ENCODE data around the gene EQTN. TPM values are rescaled to one million over a fixed set of nuclear protein-coding genes. Genes with fewer than 3 reads are reported as not detected.

Gene EQTN
- total and polyA plus RNA-seq, 4 experiments from 2014 or later, result not detected

- H3K27ac ChIP-seq (ENCODE audit: low read depth, low read length), result no peak overlapping the region
- intact Hi-C loops (cut with micrococcal nuclease), result no loop called here
- DNase-seq, result no peak
- Mint-ChIP-seq H3K4me3 (no peak overlapping the region), H3K36me3 (no peaks in the 10 kb centered on the region), H3K27ac (no peak overlapping the region), H3K4me1 (no peaks in the 10 kb centered on the region), H3K9me3 (no peaks in the 10 kb centered on the region), H3K27me3 (peaks cover 0 to 1% of the 10 kb centered on the region in 2 donors)
- POLR2A ChIA-PET (ENCODE audit: partially characterized antibody), result no interaction called here
- no peak overlapping the region for H3K4me3 ChIP-seq (ENCODE audit: low read length in 2 of 2)
- CTCF ChIA-PET (ENCODE audit: partially characterized antibody), result no interaction called here
- no peaks in the 10 kb centered on the region for H3K4me1 ChIP-seq (ENCODE audit: insufficient read depth, low read length)
- H3K9me3 ChIP-seq (ENCODE audit: control insufficient read depth in 1 of 2, low read length in 2 of 2), result no peaks in the 10 kb centered on the region
- H3K36me3 ChIP-seq (ENCODE audit: insufficient read depth, low read length), result no peaks in the 10 kb centered on the region
- H3K27me3 ChIP-seq (ENCODE audit: insufficient read depth, low read length), result no peaks in the 10 kb centered on the region
Observed at GRCh38 chr9:27337833-27338526, 41.0 kb upstream of the EQTN start.

DNA sequence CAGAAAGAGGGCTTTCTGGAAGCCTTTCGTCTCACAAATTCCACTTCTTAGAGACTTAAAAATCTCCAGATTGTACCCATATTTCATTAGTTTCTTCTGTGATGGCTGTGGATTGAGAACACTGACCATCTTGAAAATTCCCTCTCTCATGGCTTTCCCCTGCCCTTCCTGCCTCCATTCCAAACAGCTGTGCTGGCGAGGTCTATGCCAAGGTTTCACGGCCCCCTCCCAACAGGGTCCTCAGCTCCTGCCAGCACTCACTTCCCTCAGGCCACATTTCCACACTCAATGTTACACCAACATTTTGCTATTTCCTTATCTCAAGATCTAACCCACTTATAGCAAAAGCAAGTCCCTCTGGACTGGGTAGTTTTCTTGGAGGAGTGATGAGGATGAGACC lies 40.3 kb upstream of the EQTN start:
- ChIA-PET POLR2A (ENCODE audit: partially characterized antibody) (no interaction called here), CTCF (ENCODE audit: partially characterized antibody) (no interaction called here)
- H3K4me1 ChIP-seq (ENCODE audit: insufficient read depth, low read length), result no peaks in the 10 kb centered on the region
- no peak overlapping the region for H3K4me3 ChIP-seq (ENCODE audit: low read length in 2 of 2)
- Mint-ChIP-seq H3K9me3 (no peaks in the 10 kb centered on the region), H3K4me1 (no peaks in the 10 kb centered on the region), H3K27me3 (peaks cover 0 to 1% of the 10 kb centered on the region in 2 donors), H3K4me3 (no peak overlapping the region), H3K36me3 (no peaks in the 10 kb centered on the region), H3K27ac (no peak overlapping the region)
- H3K27ac ChIP-seq (ENCODE audit: low read depth, low read length), result no peak overlapping the region
- H3K27me3 ChIP-seq (ENCODE audit: insufficient read depth, low read length), result no peaks in the 10 kb centered on the region
- H3K9me3 ChIP-seq (ENCODE audit: control insufficient read depth in 1 of 2, low read length in 2 of 2), result no peaks in the 10 kb centered on the region
- intact Hi-C loops (cut with micrococcal nuclease), result no loop called here
- no peak for DNase-seq
- H3K36me3 ChIP-seq (ENCODE audit: insufficient read depth, low read length), result no peaks in the 10 kb centered on the region

DNA sequence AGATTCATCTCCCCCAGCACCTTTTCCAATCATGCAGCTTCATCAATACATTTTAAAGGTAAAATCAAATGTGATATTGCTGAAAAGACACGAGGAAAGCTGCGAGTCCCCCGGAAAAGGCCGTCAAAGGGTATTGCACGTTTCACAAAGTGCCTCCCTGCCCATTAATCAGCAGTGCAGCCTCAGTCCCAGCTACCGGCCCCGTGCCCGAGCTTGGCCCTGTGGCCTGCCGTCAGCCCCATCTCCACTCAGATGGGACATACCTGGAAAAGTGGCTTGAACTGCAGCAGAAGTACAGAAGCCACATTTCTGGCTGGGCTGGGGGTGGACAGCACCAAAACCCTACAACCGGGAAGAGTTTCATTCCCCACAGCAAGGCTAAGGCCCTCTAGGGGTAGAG lies 39.9 kb upstream of the EQTN start:
- ChIA-PET CTCF (ENCODE audit: partially characterized antibody) (no interaction called here), POLR2A (ENCODE audit: partially characterized antibody) (no interaction called here)
- Mint-ChIP-seq H3K4me3 (no peak overlapping the region), H3K9me3 (no peaks in the 10 kb centered on the region), H3K27me3 (peaks cover 0 to 1% of the 10 kb centered on the region in 2 donors), H3K4me1 (no peaks in the 10 kb centered on the region), H3K36me3 (no peaks in the 10 kb centered on the region), H3K27ac (no peak overlapping the region)
- DNase-seq, result no peak
- intact Hi-C loops (cut with micrococcal nuclease), result no loop called here
- Histone ChIP-seq H3K27ac (ENCODE audit: low read depth, low read length) (no peak overlapping the region), H3K36me3 (ENCODE audit: insufficient read depth, low read length) (no peaks in the 10 kb centered on the region), H3K9me3 (ENCODE audit: control insufficient read depth in 1 of 2, low read length in 2 of 2) (no peaks in the 10 kb centered on the region), H3K4me3 (ENCODE audit: low read length in 2 of 2) (no peak overlapping the region), H3K4me1 (ENCODE audit: insufficient read depth, low read length) (no peaks in the 10 kb centered on the region), H3K27me3 (ENCODE audit: insufficient read depth, low read length) (no peaks in the 10 kb centered on the region)

DNA sequence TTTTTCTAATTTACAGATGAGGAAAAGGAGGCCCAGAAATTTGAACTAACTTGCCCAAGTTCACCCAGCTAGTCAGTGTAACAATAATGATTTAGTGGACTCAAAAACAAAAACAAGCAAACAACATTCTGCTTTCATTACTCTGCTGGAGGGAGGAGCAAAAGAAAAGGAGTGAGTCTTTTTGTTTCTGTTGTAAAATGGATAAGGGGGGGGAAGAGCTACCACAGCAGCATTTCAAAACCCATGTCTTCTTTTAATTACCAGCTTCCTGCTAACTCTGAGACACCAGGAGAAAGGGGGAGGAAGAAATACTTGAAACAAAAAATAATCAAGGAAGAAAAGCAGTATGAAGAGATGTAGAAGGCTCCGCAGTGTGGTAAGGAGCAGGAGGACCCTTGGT lies 39.2 kb upstream of the EQTN start:
- Histone ChIP-seq H3K9me3 (ENCODE audit: control insufficient read depth in 1 of 2, low read length in 2 of 2) (no peaks in the 10 kb centered on the region), H3K4me1 (ENCODE audit: insufficient read depth, low read length) (no peaks in the 10 kb centered on the region), H3K27ac (ENCODE audit: low read depth, low read length) (no peak overlapping the region), H3K36me3 (ENCODE audit: insufficient read depth, low read length) (no peaks in the 10 kb centered on the region), H3K27me3 (ENCODE audit: insufficient read depth, low read length) (no peaks in the 10 kb centered on the region), H3K4me3 (ENCODE audit: low read length in 2 of 2) (no peak overlapping the region)
- no peaks in the 10 kb centered on the region for H3K36me3 Mint-ChIP-seq
- no peak overlapping the region for H3K4me3 Mint-ChIP-seq
- no peaks in the 10 kb centered on the region for H3K4me1 Mint-ChIP-seq
- ChIA-PET POLR2A (ENCODE audit: partially characterized antibody) (no interaction called here), CTCF (ENCODE audit: partially characterized antibody) (no interaction called here)
- intact Hi-C loops (cut with micrococcal nuclease), result no loop called here
- peaks cover 0 to 1% of the 10 kb centered on the region in 2 donors for H3K27me3 Mint-ChIP-seq
- DNase-seq, result no peak
- no peaks in the 10 kb centered on the region for H3K9me3 Mint-ChIP-seq
- H3K27ac Mint-ChIP-seq, result no peak overlapping the region

GRCh38 chr9:27335075-27335474 lies 38.1 kb upstream of the EQTN start:
- no peak overlapping the region for H3K27ac Mint-ChIP-seq
- H3K9me3 ChIP-seq (ENCODE audit: control insufficient read depth in 1 of 2, low read length in 2 of 2), result no peaks in the 10 kb centered on the region
- peaks cover 0 to 1% of the 10 kb centered on the region in 2 donors for H3K27me3 Mint-ChIP-seq
- H3K4me3 Mint-ChIP-seq, result no peak overlapping the region
- ChIA-PET POLR2A (ENCODE audit: partially characterized antibody) (no interaction called here), CTCF (ENCODE audit: partially characterized antibody) (no interaction called here)
- no peaks in the 10 kb centered on the region for H3K36me3 ChIP-seq (ENCODE audit: insufficient read depth, low read length)
- H3K27ac ChIP-seq (ENCODE audit: low read depth, low read length), result no peak overlapping the region
- DNase-seq, result no peak
- no peaks in the 10 kb centered on the region for H3K4me1 ChIP-seq (ENCODE audit: insufficient read depth, low read length)
- no peaks in the 10 kb centered on the region for H3K27me3 ChIP-seq (ENCODE audit: insufficient read depth, low read length)
- H3K4me3 ChIP-seq (ENCODE audit: low read length in 2 of 2), result no peak overlapping the region
- no peaks in the 10 kb centered on the region for H3K4me1 Mint-ChIP-seq
- no peaks in the 10 kb centered on the region for H3K9me3 Mint-ChIP-seq
- no peaks in the 10 kb centered on the region for H3K36me3 Mint-ChIP-seq
- intact Hi-C loops (cut with micrococcal nuclease), result no loop called here

DNA sequence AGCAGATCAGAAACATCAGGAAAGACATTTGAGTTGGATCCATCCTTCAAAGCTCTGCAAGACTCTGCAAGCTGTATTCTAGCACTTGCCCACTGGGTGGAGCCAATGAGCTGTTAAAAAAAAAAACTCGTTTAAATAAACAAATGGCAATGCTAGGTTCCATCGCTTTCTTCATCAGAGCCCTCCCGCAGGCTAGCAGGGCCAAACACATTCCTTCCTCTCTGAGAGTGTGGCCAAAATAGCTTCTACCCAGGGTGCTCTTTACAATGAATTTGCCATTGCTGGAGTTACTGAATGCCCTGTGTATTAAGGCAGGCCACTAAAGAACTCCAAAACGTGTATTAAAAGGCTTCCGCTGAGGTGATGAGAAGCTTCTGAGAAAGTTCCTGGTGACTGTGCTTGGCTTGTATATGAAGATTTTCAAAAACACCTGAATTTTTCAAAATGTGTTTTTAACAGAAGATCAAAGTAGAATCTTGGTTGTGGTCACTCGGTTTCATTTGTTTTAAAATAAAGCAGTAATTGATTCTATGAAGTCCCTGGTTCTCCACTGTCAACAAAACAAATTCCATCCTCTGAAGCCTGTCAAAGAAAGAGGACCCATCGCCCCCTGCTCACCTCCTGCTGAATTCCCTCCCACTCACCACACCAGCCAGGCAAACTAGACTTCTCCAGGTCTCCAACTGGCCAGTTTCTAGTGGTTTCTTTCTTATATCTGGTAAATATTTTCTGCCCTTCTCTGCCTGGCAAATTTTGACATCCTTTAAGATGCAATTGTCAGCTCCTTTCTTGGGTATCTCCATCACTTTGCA lies 36.5 kb upstream of the EQTN start:
- Mint-ChIP-seq H3K27me3 (peaks cover 2 to 5% of the 10 kb centered on the region in 2 donors), H3K36me3 (no peaks in the 10 kb centered on the region), H3K4me1 (no peaks in the 10 kb centered on the region), H3K27ac (no peak overlapping the region), H3K9me3 (no peaks in the 10 kb centered on the region), H3K4me3 (no peak overlapping the region)
- no peaks in the 10 kb centered on the region for H3K4me1 ChIP-seq (ENCODE audit: insufficient read depth, low read length)
- H3K27ac ChIP-seq (ENCODE audit: low read depth, low read length), result no peak overlapping the region
- ChIA-PET CTCF (ENCODE audit: partially characterized antibody) (interaction anchor here (0.9 to 2.6 kb wide), 20 partner anchors 8 to 555 kb away, joined by 3 to 55 read pairs (median 4); partner anchors contain the start of genes C9orf72, IFNK and MOB3B), POLR2A (ENCODE audit: partially characterized antibody) (no interaction called here)
- no peak overlapping the region for H3K4me3 ChIP-seq (ENCODE audit: low read length in 2 of 2)
- H3K36me3 ChIP-seq (ENCODE audit: insufficient read depth, low read length), result no peaks in the 10 kb centered on the region
- DNase-seq, result peak in 4 of 5 donors; percentile 47 to 59 (median 58)
- H3K27me3 ChIP-seq (ENCODE audit: insufficient read depth, low read length), result no peaks in the 10 kb centered on the region
- intact Hi-C loops (cut with micrococcal nuclease), result loop anchor here (1.0 kb wide), 2 partner anchors 196 to 215 kb away; partner anchors contain the start of gene MOB3B
- H3K9me3 ChIP-seq (ENCODE audit: control insufficient read depth in 1 of 2, low read length in 2 of 2), result no peaks in the 10 kb centered on the region

GRCh38 chr9:27331393-27331792 lies 34.4 kb upstream of the EQTN start:
- Histone ChIP-seq H3K27ac (ENCODE audit: low read depth, low read length) (no peak overlapping the region), H3K27me3 (ENCODE audit: insufficient read depth, low read length) (no peaks in the 10 kb centered on the region), H3K36me3 (ENCODE audit: insufficient read depth, low read length) (no peaks in the 10 kb centered on the region), H3K4me1 (ENCODE audit: insufficient read depth, low read length) (no peaks in the 10 kb centered on the region), H3K4me3 (ENCODE audit: low read length in 2 of 2) (no peak overlapping the region), H3K9me3 (ENCODE audit: control insufficient read depth in 1 of 2, low read length in 2 of 2) (no peaks in the 10 kb centered on the region)
- Mint-ChIP-seq H3K9me3 (no peaks in the 10 kb centered on the region), H3K27ac (no peak overlapping the region), H3K36me3 (no peaks in the 10 kb centered on the region), H3K4me3 (no peak overlapping the region), H3K4me1 (no peaks in the 10 kb centered on the region), H3K27me3 (peaks cover 2 to 7% of the 10 kb centered on the region in 2 donors)
- ChIA-PET POLR2A (ENCODE audit: partially characterized antibody) (no interaction called here), CTCF (ENCODE audit: partially characterized antibody) (interaction anchor here (0.8 to 2.6 kb wide), 5 partner anchors 22 to 202 kb away, joined by 3 to 55 read pairs (median 4); partner anchors contain the start of gene MOB3B)
- intact Hi-C loops (cut with micrococcal nuclease), result no loop called here
- DNase-seq, result no peak
